IPS-NIHi11 (cell line): ENCODE measurements around the gene STK32C.
A peak's percentile ranks its signal among the peaks of the same experiment; 100 is the strongest.
"Not testable (repeated sequence)": the region's sequence is repeated elsewhere in the genome, so short reads cannot be mapped to it uniquely, and the experiment has no call there.

Experiments
- DNase-seq: peaks from one replicate; pipeline ENCODE4 v3.0.0; 2012; ENCODE audit warnings: mixed read lengths, low spot score

The STK32C gene

GRCh38 chr10:132169031-132169765 lies 138.6 kb downstream of the STK32C start:
- DNase-seq = no peak

- no peak for DNase-seq
These were observed 139.1 kb downstream of the STK32C start for GRCh38 chr10:132168571-132169030.

- DNase-seq = no peak
These were observed 139.8 kb downstream of the STK32C start for GRCh38 chr10:132167976-132168375.

GRCh38 chr10:132167041-132167674 lies 140.6 kb downstream of the STK32C start:
- no peak for DNase-seq

GRCh38 chr10:132166216-132166950 lies 141.4 kb downstream of the STK32C start:
- DNase-seq = no peak

- DNase-seq = no peak
These were observed 142.3 kb downstream of the STK32C start for GRCh38 chr10:132165416-132165980.

GRCh38 chr10:132164761-132165278 lies 142.9 kb downstream of the STK32C start:
- peak; percentile 56 for DNase-seq

- no peak for DNase-seq
These were observed 143.8 kb downstream of the STK32C start for GRCh38 chr10:132163826-132164515.

- DNase-seq = peak; percentile 97
These were observed 144.4 kb downstream of the STK32C start for GRCh38 chr10:132163278-132163765.

- DNase-seq = no peak
These were observed 145.0 kb downstream of the STK32C start for GRCh38 chr10:132162590-132163277.

GRCh38 chr10:132162021-132162531 lies 145.7 kb downstream of the STK32C start:
- DNase-seq = no peak

GRCh38 chr10:132160834-132161622 lies 146.7 kb downstream of the STK32C start:
- not testable (repeated sequence) for DNase-seq

GRCh38 chr10:132160231-132160630 lies 147.5 kb downstream of the STK32C start:
- not testable (repeated sequence) for DNase-seq

- DNase-seq = not testable (repeated sequence)
These were observed 148.2 kb downstream of the STK32C start for GRCh38 chr10:132159302-132160230.

- no peak for DNase-seq
These were observed 148.9 kb downstream of the STK32C start for GRCh38 chr10:132158823-132159222.

- DNase-seq = peak; percentile 61
These were observed 149.5 kb downstream of the STK32C start for GRCh38 chr10:132158122-132158741.
